Inferior parietal cortex (tissue), 1 donor: ENCODE results near the gene FGGY.

Experiments used
- DNase-seq: peaks from one replicate; pipeline ENCODE4 v3.0.0-alpha.2; 2016; ENCODE audit errors: extremely low spot score

FGGY gene

DNA sequence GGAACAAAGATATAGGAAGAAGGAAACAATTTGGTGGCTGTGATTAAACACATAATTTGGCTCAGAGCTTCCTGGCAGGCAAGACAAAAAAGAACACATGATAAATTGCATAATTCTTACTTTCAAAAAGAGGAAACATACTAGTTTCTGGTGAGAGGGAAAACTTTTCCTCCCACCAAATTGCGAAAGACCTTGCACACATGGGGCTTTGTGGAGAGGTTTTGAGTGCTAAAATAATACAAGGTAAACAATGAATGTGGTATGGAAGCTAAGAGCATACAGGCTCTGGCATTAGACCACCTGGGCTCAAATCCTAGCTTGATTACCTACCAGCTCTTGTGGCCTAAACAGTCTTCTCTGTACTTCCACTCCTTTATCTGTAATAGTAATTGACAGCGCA lies 377.7 kb downstream of the FGGY start:
- DNase-seq: no peak

DNA sequence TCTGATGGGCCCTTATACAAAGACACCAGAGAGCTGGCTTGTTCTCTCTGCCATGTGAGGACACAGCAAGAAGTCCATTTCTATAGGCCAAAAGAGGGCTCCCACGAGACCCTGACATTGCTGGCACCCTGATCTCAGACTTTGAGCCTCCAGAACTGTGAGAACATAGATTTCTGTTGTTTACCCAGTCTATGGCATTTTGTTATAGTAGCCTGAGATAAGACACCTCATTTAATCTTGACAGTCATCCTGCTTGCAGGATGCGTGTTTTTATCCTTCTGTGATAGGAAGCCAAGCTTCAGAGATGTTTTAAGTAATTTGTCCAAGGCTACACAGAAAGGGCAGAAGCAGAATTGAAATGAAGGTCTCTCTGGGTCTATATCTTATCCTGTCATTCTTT lies 379.0 kb downstream of the FGGY start:
- DNase-seq: no peak

DNA sequence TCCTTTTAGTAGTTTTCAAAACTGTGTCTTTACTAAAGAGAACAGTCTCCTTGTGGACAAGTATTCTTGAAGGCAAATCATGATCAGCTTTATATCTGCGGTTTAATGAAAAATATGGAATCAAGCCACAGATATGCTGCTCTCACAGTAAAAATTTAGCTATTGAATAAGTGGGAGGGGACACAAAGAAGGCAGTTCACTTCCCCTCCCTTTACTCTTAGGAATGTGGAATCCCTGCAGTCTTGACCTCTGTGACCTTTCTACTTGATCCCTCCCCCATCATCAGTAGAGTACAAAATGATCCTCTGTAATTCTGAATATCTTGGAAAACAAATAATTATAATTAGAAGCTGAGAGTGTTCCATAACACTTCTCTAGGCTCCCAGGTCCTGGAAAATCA lies 381.1 kb downstream of the FGGY start:
- no peak for DNase-seq

DNA sequence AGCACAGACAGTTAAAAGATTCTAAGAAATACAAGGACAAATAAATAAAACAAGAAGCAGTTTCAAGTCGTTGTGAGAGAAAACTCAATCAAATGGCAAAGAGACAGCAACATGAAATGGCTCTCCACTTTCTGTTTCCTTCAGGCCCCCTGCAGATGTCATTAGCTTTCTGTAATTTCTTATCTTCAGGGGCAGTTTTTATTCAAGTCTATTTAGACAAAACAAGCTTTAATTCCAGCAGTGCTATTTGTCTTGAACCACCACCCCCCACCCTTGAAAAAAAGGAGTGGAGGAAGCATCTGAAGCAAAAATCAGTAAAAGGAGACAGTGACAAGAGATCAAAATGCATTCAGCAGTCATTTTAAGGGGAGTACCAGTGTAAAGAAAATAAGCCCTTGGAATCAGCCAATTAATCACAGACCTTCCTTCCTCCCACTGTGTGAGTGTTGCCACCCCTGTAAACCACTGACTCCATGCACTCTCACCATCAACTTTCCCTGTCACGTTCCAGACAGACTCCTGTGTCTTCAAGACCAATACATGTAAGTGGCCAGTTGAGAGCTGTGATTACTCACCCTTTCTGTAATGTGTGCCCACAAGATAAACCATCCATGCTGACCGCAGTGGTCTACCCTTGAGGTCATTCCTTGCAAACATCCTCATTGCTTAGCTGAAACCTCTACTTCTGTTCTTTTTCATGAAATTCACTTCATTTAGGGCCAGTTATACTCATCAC lies 381.8 kb downstream of the FGGY start:
- DNase-seq: no peak

DNA sequence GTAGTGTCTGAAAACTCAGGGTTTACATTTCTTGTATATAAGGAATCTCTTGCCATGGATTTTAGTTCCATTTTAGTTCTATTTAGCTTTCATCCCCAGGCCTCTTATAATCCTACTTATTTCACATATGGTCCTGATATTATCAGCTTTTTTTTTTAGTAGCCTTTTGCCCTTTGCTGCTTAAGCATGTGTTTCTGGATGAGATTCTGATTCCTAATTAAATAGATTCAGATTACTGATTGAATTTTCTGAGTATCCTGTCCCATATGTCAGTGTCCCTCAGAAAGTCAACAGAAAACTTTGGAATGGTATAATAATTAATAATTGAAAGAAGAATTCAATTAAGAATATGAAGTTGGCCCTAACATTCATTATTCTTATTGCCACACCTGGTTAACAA lies 383.1 kb downstream of the FGGY start:
- no peak for DNase-seq

DNA sequence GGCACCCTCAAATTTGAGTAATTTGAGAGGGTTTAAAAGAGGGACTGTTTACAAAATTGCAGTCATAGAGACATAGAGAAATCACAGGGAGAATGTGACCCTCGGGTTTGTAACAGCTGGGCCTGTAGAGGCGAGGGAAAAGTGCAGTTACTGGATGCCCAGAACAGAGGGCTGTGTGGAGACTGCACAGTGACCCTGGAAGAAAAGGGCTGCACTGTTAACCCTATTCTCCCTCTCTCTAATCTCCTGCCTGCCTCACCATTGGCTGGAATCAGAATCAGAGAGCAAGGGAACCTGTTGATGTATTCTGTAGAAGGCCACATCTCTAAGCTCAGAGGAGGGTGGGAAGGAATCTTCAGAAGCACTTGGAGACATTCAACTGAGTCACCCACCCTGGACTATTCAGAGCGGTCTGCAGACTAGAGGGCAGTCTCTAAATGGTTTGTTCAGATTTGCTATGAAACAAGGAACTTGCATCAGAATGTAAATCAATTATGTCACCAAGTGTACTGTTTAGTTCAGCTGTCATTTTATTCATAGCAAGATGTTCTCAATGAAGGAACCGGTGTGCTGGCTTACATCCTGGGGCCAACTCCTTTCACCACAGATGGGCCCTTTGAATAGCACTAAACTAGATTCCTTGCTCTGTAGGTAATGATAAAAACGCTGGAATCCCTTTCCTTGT lies 385.6 kb downstream of the FGGY start:
- no peak for DNase-seq

GRCh38 chr1:59683197-59683596 lies 386.3 kb downstream of the FGGY start:
- no peak for DNase-seq

DNA sequence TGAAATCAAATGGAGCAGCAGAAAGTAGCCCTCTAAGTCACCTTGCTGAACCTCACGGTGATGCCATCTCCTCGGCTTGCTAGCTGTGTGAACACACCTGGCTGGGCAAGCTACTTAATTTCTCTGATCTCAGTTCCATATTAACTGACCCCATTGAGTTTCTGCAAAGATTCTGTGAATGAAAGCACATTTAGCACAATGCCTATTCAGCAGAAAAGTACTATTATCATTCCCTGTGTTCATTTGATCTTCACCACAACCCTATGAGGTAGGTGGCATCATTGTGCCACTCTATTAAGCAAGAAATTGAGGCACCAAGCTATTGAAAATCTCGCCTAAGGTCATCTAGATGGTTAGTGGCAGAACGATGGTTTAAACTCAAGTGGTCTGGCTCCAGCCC lies 387.8 kb downstream of the FGGY start:
- no peak for DNase-seq

DNA sequence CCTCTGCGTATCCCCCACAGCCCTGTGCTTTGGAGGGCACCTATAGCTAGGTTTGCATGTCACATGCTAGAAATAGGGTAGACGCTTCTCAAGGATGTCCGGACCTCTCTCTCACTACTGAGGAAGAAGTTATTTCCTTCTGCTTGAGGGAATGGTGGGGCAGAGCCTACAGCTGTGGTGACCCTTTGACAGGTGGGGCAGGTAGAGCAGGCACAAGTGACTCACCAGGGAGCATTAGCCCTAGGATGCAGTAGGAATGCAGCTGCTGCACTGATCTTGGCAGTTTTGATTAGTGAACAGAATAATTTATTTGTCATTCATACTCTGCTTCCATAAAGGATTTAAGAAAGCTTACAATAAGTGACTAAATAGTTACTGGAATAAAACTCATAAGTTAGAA lies 388.2 kb downstream of the FGGY start:
- no peak for DNase-seq

- DNase-seq: no peak
These were observed 388.8 kb downstream of the FGGY start for GRCh38 chr1:59685666-59686065.

- DNase-seq: no peak
These were observed 389.3 kb downstream of the FGGY start for GRCh38 chr1:59686170-59686569.

GRCh38 chr1:59686574-59686973 lies 389.7 kb downstream of the FGGY start:
- no peak for DNase-seq

- DNase-seq: no peak
These were observed 390.2 kb downstream of the FGGY start for GRCh38 chr1:59687081-59687480.

DNA sequence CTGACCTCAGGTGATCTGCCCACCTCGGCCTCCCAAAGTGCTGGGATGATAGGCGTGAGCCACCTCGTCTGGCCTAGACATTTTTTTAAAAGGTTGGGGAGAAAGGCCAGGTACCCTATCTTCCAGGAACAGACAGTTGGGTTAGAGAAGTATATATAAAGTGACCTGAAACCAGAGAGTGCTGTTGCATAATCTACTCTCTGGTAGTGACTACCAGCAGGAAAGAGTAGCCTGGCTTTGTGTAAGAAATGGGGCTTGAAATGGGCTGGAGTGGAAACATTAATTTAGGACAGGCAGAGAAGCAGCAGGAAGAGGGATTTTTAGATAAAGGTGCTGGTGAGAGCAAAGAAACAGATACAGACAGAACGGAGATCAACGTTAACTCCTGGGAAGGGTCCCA lies 392.1 kb downstream of the FGGY start:
- DNase-seq: no peak

DNA sequence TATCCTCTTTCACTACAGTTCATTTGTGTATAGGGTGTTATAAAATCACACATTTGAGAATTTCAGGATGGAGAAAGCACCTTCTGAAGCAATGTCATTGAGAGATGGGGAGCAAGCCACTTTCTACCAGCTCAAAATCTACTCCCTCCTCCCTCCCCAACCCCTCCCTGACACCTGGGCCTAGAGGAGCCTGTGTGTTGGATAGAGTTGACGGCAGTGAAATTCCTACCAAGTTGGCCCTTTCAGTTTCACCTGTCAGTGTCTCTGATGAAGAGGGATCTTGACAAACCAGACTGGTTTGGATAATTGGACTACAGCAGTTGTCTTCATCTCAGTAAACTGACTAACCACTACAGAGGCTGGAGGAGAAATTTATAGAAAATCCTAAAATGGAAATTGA lies 392.8 kb downstream of the FGGY start:
- DNase-seq: no peak

DNA sequence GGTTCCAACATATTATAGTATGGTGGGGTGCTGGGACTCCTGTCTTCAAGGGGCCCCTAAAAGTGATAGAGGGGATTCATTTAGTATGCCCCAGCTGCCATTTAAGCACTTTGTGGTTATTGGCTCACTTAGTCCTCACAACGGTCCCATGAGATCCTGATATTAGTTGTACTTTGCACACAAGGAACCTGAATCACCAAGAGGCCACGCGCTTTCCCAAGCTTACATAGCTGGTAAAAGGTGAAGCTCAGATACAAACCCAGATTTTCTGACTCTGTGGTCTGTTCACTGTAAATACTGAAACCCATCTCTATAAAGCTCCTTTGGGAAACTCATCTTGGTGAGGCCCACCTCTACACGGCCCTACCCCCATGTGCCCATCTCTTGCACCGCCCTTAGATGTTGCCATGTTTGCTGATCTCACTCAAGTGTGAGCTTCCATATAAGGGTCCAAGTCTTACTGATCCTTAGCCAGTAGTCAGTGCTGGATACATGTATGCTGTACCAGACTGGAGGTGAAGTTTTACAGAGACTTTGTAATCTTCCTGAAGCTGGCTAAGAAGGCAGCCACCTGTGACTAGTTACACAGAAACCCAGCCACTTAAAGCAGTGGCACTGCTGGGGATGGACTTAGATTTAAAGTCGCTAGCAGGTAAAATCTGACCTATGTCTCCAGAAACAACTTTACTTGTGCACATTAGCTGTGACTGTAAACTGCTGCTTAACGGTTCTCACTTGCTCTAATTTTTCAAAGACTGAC lies 393.5 kb downstream of the FGGY start:
- DNase-seq: no peak

- DNase-seq: no peak
These were observed 394.4 kb downstream of the FGGY start for GRCh38 chr1:59691261-59691660.

DNA sequence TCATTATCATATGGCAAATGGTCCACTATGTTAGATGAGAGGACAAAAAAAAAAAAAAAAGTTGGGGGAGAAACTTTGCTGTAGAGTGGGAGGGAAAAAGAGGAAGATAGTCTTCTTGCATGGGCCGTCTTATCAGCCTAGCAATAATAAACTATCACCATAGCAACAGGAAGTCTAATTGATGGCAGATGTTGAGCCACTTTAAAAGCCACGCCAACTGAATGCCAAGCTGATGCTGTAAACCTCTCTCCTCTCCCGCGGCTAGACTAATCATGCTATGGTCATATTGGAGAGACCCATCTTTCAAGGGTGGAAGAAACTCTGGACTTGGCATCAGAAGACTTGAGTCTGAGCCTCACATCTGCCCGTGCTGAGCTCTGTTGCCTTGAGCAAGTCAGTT lies 395.7 kb downstream of the FGGY start:
- no peak for DNase-seq

DNA sequence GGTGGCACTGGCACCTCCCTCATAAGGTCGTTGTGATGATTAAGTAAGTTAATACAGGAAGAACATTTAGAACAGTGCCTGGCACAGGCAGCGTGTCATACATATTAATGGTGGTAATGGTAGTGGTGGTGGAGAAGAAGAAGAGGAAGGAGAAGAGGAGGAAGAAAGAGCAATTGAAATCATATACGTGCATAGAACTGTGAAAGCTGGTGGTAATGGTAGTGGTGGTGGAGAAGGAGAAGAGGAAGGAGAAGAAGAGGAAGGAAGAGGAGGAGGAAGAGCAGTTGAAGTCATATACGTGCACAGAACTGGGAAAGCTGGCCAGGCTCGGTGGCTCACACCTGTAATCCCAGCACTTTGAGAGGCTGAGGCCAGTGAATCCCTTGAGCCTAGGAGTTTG lies 396.5 kb downstream of the FGGY start:
- DNase-seq: no peak

- DNase-seq: no peak
These were observed 398.4 kb downstream of the FGGY start for GRCh38 chr1:59695252-59695651.

DNA sequence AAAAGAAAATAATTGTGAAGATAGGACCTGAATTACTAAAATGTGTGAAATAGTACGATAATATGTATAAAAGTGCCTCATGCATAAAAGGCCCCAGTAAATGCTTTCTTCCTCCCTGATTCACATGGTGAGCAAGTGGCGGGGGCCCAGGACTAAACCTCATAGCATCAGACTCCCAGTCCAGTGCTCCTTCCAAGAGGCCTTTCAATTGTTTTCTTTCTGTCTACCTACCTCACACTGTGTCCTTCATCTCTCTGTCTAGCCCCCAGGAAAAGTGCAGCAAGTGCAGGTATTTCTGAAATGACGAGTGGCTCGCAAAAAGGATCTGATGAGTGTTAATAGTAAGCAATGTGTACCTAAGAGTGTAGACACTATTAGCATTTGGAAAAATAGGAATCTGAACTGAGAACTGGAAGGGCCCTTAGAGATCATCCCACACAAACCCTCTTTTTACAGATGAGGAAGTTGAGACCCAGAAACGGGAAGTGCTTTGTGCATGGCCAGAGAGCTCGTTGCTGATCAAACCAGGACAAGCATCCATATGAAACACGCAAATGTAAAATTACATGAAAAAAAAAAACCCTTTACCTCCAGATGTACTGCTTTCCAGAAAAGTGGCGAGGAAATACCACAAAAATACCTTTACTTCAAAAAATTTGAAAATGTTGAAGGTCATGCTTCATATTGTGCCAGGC lies 399.7 kb downstream of the FGGY start:
- no peak for DNase-seq

DNA sequence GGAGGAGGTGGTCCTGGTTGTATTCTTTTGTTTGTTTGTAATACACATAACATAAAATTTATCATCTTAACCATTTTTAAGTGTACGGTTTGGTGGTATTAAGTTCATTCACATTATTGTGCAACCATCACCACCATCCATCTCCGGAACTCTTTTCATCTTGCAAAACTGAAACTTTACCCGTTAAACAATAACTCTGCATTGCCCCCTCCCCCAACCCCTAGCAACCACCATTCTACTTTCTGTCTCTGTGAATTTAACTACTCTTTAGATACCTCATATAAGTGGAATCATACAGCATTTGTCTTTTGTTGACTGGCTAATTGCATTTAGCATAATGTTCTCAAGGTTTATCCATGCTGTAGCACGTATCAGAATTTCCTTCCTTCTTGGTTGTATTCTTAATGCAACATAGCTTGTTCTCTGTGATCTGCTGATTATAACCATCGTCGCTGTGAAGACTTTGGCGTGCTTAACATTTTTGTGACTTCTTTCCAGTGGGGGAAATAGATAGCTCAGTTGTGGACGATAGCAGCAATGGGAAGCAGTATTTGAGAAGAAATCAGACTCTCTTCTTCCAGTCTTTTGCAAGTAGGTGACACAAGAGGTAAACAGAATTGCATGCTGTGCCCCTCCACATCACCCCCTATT lies 400.4 kb downstream of the FGGY start:
- no peak for DNase-seq
